A549 (cell line): Measurements from ENCODE around the gene PANX2. TPM values are rescaled to one million over a fixed set of nuclear protein-coding genes. Genes with fewer than 3 reads are reported as not detected.
A peak's percentile ranks its signal among the peaks of the same experiment; 100 is the strongest.

ENCODE experiments used
- ATAC-seq, 2 experiments: fragments of 200-7000 bp in 1 of 2; fragments of >200 bp in 1 of 2; cut with Nextera tagmentation in 1 of 2; cut with Tn5 transposase in 1 of 2; 3 replicates each; pipeline versions ENCODE4 v1.8.0 to v1.9.1; 2018 to 2020; ENCODE audit warnings: mild to moderate bottlenecking in 1 of 2, moderate library complexity in 1 of 2
- CTCF ChIA-PET: fragments of 300-600 bp; sonication (Branson Sonifier 250); formaldehyde crosslinking; extraction: SDS; loops from one replicate; lab custom pipeline; 2021; ENCODE audit warnings: antibody characterized with exemption, inconsistent platforms; lab: Yijun Ruan, JAX
- POLR2A ChIA-PET: fragments of 350-600 bp; formaldehyde crosslinking; extraction: SDS; loops from one replicate; lab custom pipeline; 2021; ENCODE audit warnings: antibody characterized with exemption, inconsistent platforms; lab: Yijun Ruan, JAX
- DNase-seq, 2 experiments: peaks; one replicate each; pipeline versions ENCODE4 v3.0.0 to v3.0.0-alpha.2; 2011 to 2016; ENCODE audit warnings: low read depth in 1 of 2, low spot score in 1 of 2
- FAIRE-seq: peaks from 2 replicates; lab custom pipeline; 2011; peaks lifted over from hg19 to GRCh38; lab: Jason Lieb, UNC
- H3K27ac ChIP-seq, 2 experiments: fragments of >200 bp; sonication (Bioruptor Twin); formaldehyde crosslinking; 3 replicates each; pipeline ENCODE4 v1.5.1; 2016 to 2017
- H3K4me1 ChIP-seq: fragments of >200 bp; sonication (Bioruptor Twin); formaldehyde crosslinking; 3 replicates; pipeline ENCODE4 v1.6.1; 2016
- H3K4me2 ChIP-seq: fragments of >200 bp; sonication (Bioruptor Twin); formaldehyde crosslinking; 3 replicates; pipeline ENCODE4 v1.6.1; 2016
- H3K4me3 ChIP-seq: fragments of >200 bp; sonication (Bioruptor Twin); formaldehyde crosslinking; 3 replicates; pipeline ENCODE4 v1.5.1; 2016
- H3K9me3 ChIP-seq: fragments of >200 bp; sonication (Bioruptor Twin); formaldehyde crosslinking; 3 replicates; pipeline ENCODE4 v1.6.1; 2016
- BHLHE40 ChIP-seq: IDR thresholded peaks from 2 replicates; pipeline ENCODE4 v1.6.1; 2012; ENCODE audit warnings: low read depth, low read length, inconsistent platforms
- CBX8 ChIP-seq: fragments of 200-600 bp; sonication (generic); IDR thresholded peaks from 2 replicates; pipeline ENCODE4 v1.6.1; 2016
- CEBPB ChIP-seq, 2 experiments: fragments of >200 bp in 1 of 2; sonication (Bioruptor Twin) in 1 of 2; formaldehyde crosslinking in 1 of 2; IDR thresholded peaks; 2 replicates each; pipeline ENCODE4 v1.6.1; 2012 to 2016
- CTCF ChIP-seq: fragments of >200 bp; sonication (Bioruptor Twin); formaldehyde crosslinking; IDR thresholded peaks from 3 replicates; pipeline ENCODE4 v1.5.1; 2016
- EHF ChIP-seq: fragments of 250-450 bp; sonication (Bioruptor Pico); IDR thresholded peaks from 2 replicates; pipeline ENCODE4 v1.5.0; 2020; ENCODE audit warnings: mild to moderate bottlenecking
- EP300 ChIP-seq, 2 experiments: fragments of >200 bp; sonication (Bioruptor Twin); formaldehyde crosslinking; IDR thresholded peaks; 2 replicates in 1 of 2; 3 replicates in 1 of 2; pipeline ENCODE4 v1.6.1; 2016 to 2017
- HDAC2 ChIP-seq: fragments of 200-600 bp; sonication (generic); IDR thresholded peaks from 2 replicates; pipeline ENCODE4 v1.6.1; 2016
- HOXA7 ChIP-seq: fragments of 250-450 bp; sonication (Bioruptor Pico); IDR thresholded peaks from 2 replicates; pipeline ENCODE4 v1.5.0; 2020; ENCODE audit warnings: mild to moderate bottlenecking, moderate library complexity
- HOXB13 ChIP-seq: fragments of 250-450 bp; sonication (Bioruptor Pico); IDR thresholded peaks from 2 replicates; pipeline ENCODE4 v1.5.0; 2020; ENCODE audit warnings: low read depth, mild to moderate bottlenecking, moderate library complexity
- HOXB5 ChIP-seq: fragments of 250-450 bp; sonication (Bioruptor Pico); IDR thresholded peaks from 2 replicates; pipeline ENCODE4 v1.5.0; 2020; ENCODE audit warnings: mild to moderate bottlenecking, moderate library complexity
- JUN ChIP-seq, 2 experiments: fragments of >200 bp; sonication (Bioruptor Twin); formaldehyde crosslinking; IDR thresholded peaks; 2 replicates in 1 of 2; 3 replicates in 1 of 2; pipeline ENCODE4 v1.6.1; 2016 to 2017
- KDM1A ChIP-seq: fragments of 200-600 bp; sonication (generic); IDR thresholded peaks from 2 replicates; pipeline ENCODE4 v1.6.1; 2016; ENCODE audit warnings: low read depth, mild to moderate bottlenecking
- KDM5A ChIP-seq: fragments of 200-600 bp; sonication (generic); IDR thresholded peaks from 2 replicates; pipeline ENCODE4 v1.6.1; 2016; ENCODE audit warnings: antibody characterized with exemption, mild to moderate bottlenecking
- MAFK ChIP-seq: fragments of 450-650 bp; IDR thresholded peaks from 2 replicates; pipeline ENCODE4 v1.6.1; 2014; ENCODE audit not compliant: partially characterized antibody
- MAX ChIP-seq: IDR thresholded peaks from 2 replicates; pipeline ENCODE4 v1.6.1; 2012
- NR3C1 ChIP-seq: fragments of >200 bp; sonication (Bioruptor Twin); formaldehyde crosslinking; IDR thresholded peaks from 3 replicates; pipeline ENCODE4 v1.6.1; 2017
- POLR2A ChIP-seq: IDR thresholded peaks from 2 replicates; pipeline ENCODE4 v1.6.1; 2012; ENCODE audit warnings: mild to moderate bottlenecking, low read length
- POLR2AphosphoS2 ChIP-seq: conservative IDR thresholded peaks from 2 replicates; pipeline ENCODE4 v1.6.1; 2012; ENCODE audit warnings: low read length, improper control_type of control experiment, inconsistent platforms
- RARB ChIP-seq: fragments of 250-450 bp; sonication (Bioruptor Pico); IDR thresholded peaks from 2 replicates; pipeline ENCODE4 v1.8.0; 2021; ENCODE audit warnings: mild to moderate bottlenecking, moderate library complexity
- RCOR1 ChIP-seq: fragments of 150-350 bp; IDR thresholded peaks from 2 replicates; pipeline ENCODE4 v1.6.1; 2014; ENCODE audit warnings: antibody characterized with exemption, low read length, low read depth
- SMC3 ChIP-seq: fragments of >200 bp; sonication (Bioruptor Twin); formaldehyde crosslinking; IDR thresholded peaks from 3 replicates; pipeline ENCODE4 v1.6.1; 2018; ENCODE audit warnings: inconsistent platforms
- TFCP2L1 ChIP-seq: fragments of 250-450 bp; sonication (Bioruptor Pico); IDR thresholded peaks from 2 replicates; pipeline ENCODE4 v1.5.0; 2021; ENCODE audit warnings: mild to moderate bottlenecking
- ZC3H11A ChIP-seq: fragments of 450-650 bp; IDR thresholded peaks from 2 replicates; pipeline ENCODE4 v1.6.1; 2014; ENCODE audit warnings: antibody characterized with exemption, mild to moderate bottlenecking
- ZFP36 ChIP-seq: fragments of 450-650 bp; IDR thresholded peaks from 2 replicates; pipeline ENCODE4 v1.6.1; 2014; ENCODE audit warnings: borderline replicate concordance; ENCODE audit not compliant: partially characterized antibody
- ZNF302 ChIP-seq: fragments of 250-450 bp; sonication (Bioruptor Pico); IDR thresholded peaks from 2 replicates; pipeline ENCODE4 v1.9.0; 2021; ENCODE audit warnings: inconsistent platforms, mild to moderate bottlenecking, moderate library complexity
- ZSCAN20 ChIP-seq: fragments of 250-450 bp; sonication (Bioruptor Pico); IDR thresholded peaks from 2 replicates; pipeline ENCODE4 v1.8.0; 2022; ENCODE audit warnings: mild to moderate bottlenecking, moderate library complexity
- WGBS: methylation state at CpG from one replicate; pipeline ENCODE4 v1.1.6; 2017; ENCODE audit errors: missing lambda C conversion rate; 5-methylcytosine and 5-hydroxymethylcytosine counted together
- polyA minus RNA-seq: library from RNA; depleted of rRNA, polyadenylated mRNA; stranded (reverse); fragments of >200 nt; gene quantifications from 2 replicates; pipeline ENCODE4 v1.2.3, GENCODE V29; 2011; rRNA and poly(A)+ RNA removed
- polyA plus RNA-seq, 4 experiments: library from polyadenylated mRNA; depleted of rRNA in 3 of 4; stranded (reverse); fragments of >200 nt; fragmentation: RNase III in 1 of 4; extraction: RNeasy Plus Mini Kit Qiagen cat#74134 plus additional on column Dnase treatment in 1 of 4; gene quantifications; 2 replicates in 3 of 4; 3 replicates in 1 of 4; pipeline ENCODE4 v1.2.3, GENCODE V29; 2011 to 2017
- TF ChIP-seq, protein P1 (sequence below): fragments of 450-650 bp; IDR thresholded peaks from 2 replicates; pipeline ENCODE4 v1.6.1; 2014; ENCODE audit warnings: antibody characterized with exemption

PANX2 gene
- 1.5 and 1.6 TPM in 2 replicates for polyA plus RNA-seq (2011; rRNA removed)
- polyA plus RNA-seq (2012; cell fraction: cytosol; rRNA removed), result 4.9 and 6.5 TPM in 2 replicates
- polyA plus RNA-seq (2012; cell fraction: nucleus; rRNA removed), result 13.2 and 16.9 TPM in 2 replicates
- 3.9 to 4.4 TPM (median 4.3 TPM) in 3 replicates for polyA plus RNA-seq (2017; fragmentation: RNase III; extraction: RNeasy Plus Mini Kit Qiagen cat#74134 plus additional on column Dnase treatment)
- polyA minus RNA-seq, result 0.33 and 1.4 TPM in 2 replicates

- TF ChIP-seq POLR2AphosphoS2 (no peak), BHLHE40 (no peak), MAX (no peak), KDM5A (no peak), JUN (IDR thresholded peaks at IDR 0.05) (no peak), CEBPB (IDR thresholded peaks at IDR 0.05) (no peak), ZC3H11A (no peak), EHF (CRISPR knock-in tag) (no peak), RCOR1 (no peak), RARB (CRISPR knock-in tag) (no peak), ZFP36 (no peak)
- TF ChIP-seq, protein P1, sequence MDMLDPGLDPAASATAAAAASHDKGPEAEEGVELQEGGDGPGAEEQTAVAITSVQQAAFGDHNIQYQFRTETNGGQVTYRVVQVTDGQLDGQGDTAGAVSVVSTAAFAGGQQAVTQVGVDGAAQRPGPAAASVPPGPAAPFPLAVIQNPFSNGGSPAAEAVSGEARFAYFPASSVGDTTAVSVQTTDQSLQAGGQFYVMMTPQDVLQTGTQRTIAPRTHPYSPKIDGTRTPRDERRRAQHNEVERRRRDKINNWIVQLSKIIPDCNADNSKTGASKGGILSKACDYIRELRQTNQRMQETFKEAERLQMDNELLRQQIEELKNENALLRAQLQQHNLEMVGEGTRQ, result no peak
- TF ChIP-seq, all 56 proteins: peak for 0
- no peak for FAIRE-seq
- WGBS, result 63% methylated on average over 10 of the region's 105 CpGs
- ATAC-seq, result no peak; a peak in 1 of 6 replicates
- CTCF ChIA-PET, result interaction anchor here (1.2 kb wide), 1 partner anchor 61 kb away, joined by 3 read pairs; no protein-coding TSS in a partner anchor
- no peak for DNase-seq
- Histone ChIP-seq H3K4me2 (peak within 1 kb of the TSS; percentile 96), H3K4me3 (peak within 1 kb of the TSS; percentile 81), H3K27ac (peak within 1 kb of the TSS; percentile 90 to 97), H3K9me3 (no peaks in the 10 kb centered on the region), H3K4me1 (peaks cover 7% of the 10 kb centered on the region; the same call in 1 of the 3 replicates)
- POLR2A ChIA-PET, result no interaction called here
These were observed at the start of gene PANX2 for GRCh38 chr22:50170453-50171318. PANX2 (plus strand) TSS chr22:50170731; CDS start chr22:50170731, 0 bp downstream.

- TF ChIP-seq HOXB13 (CRISPR knock-in tag) (no peak), EP300 (IDR thresholded peaks at IDR 0.05) (no peak), KDM1A (no peak), ZSCAN20 (CRISPR knock-in tag) (no peak), SMC3 (no peak), KDM5A (no peak), ZNF302 (CRISPR knock-in tag) (no peak), NR3C1 (no peak), CTCF (no peak), EHF (CRISPR knock-in tag) (no peak), CBX8 (no peak), TFCP2L1 (no peak), HOXB5 (CRISPR knock-in tag) (no peak), POLR2AphosphoS2 (no peak), HOXA7 (CRISPR knock-in tag) (no peak), POLR2A (no peak), MAFK (no peak), HDAC2 (no peak), CEBPB (IDR thresholded peaks at IDR 0.05) (no peak)
- 56% methylated on average over 9 of the region's 11 CpGs for WGBS
- FAIRE-seq (no peak), ATAC-seq (no peak), DNase-seq (no peak)
- Histone ChIP-seq H3K27ac (no peak overlapping the region), H3K4me2 (no peak overlapping the region), H3K9me3 (peaks cover 15% of the 10 kb centered on the region; the same call in 2 of the 3 replicates), H3K4me1 (peaks cover 9% of the 10 kb centered on the region; the same call in 2 of the 3 replicates), H3K4me3 (no peak overlapping the region)
- ChIA-PET POLR2A (no interaction called here), CTCF (interaction anchor here (1.2 kb wide), 1 partner anchor 111 kb away, joined by 3 read pairs; no protein-coding TSS in a partner anchor)
These were observed 49.3 kb upstream of the PANX2 start for GRCh38 chr22:50121202-50121740.
